GM10847 (cell line): ENCODE data around the gene DUOXA2.

ENCODE experiments used
- POLR2A ChIP-seq: IDR thresholded peaks from 2 replicates; pipeline ENCODE4 v1.6.1; 2011; ENCODE audit not compliant: insufficient read length; ENCODE audit errors: extremely low read depth

The DUOXA2 gene

DNA sequence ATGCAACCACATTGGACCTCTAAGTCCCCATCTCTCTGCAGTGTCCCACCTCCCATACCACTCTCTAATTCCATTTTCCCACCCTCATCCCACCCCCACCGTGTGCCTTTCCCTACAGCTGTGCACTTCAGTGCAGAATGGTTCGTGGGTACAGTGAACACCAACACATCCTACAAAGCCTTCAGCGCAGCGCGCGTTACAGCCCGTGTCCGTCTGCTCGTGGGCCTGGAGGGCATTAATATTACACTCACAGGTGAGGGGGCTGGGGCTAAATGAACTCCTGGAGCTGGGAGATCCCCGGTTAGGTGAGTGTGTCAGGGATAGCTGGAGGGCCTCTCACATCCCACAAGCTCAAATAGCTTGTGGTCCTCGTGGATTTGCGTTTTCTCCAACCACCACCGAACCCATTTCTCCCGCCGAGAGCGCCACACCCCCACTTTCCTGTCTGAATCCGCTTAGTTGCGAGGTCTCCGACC is 1.9 kb downstream of the DUOXA2 start:
- TF ChIP-seq POLR2A: no peak

- TF ChIP-seq POLR2A: no peak
Measured at GRCh38 chr15:45116482-45117307, 2.6 kb downstream of the DUOXA2 start.

DNA sequence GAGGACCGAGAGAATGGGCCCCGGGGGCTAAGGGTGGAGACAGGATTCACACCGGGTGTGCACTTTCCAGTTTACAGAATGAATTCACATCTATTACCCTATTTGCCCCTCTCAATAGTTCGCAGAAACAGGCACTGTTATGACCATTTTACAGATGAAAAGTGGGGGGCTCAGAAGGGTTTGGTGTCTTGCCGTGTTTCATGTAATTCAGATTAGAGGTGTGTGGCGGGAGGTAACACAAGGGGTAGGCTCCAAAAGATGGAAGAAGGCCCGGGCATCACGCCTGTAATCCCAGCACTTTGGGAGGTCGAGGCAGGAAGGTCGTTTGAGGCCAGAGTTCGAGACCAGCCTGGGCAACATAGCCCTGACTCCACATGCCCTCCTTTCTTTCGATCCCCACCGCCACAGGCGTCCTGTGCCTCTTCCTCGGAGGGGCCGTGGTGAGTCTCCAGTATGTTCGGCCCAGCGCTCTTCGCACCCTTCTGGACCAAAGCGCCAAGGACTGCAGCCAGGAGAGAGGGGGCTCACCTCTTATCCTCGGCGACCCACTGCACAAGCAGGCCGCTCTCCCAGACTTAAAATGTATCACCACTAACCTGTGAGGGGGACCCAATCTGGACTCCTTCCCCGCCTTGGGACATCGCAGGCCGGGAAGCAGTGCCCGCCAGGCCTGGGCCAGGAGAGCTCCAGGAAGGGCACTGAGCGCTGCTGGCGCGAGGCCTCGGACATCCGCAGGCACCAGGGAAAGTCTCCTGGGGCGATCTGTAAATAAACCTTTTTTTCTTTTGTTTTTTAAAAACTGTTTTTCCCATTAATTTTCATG is 3.4 kb downstream of the DUOXA2 start:
- no peak for TF ChIP-seq POLR2A

- no peak for TF ChIP-seq POLR2A
Measured at GRCh38 chr15:45118131-45118588, 4.0 kb downstream of the DUOXA2 start.

DNA sequence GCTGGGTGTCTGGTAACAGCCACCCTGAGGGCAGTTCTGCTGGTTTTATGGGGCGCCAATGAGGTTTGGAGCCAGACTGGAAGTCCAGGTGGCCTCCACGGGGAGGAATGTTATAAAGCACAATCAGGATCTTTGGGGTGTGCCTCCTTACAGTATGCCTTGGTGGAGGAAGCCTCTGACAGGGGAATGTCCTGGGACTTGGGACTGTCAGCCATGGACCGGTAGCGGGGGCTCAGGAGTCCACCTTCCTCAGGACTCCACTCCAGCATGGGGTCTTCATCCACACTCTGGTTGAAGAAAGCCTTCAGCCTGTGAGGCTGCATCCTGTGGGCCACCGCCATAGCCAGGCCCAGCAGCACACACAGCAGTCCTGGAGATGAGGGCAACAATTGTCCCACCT is 4.9 kb downstream of the DUOXA2 start:
- TF ChIP-seq POLR2A: no peak

DNA sequence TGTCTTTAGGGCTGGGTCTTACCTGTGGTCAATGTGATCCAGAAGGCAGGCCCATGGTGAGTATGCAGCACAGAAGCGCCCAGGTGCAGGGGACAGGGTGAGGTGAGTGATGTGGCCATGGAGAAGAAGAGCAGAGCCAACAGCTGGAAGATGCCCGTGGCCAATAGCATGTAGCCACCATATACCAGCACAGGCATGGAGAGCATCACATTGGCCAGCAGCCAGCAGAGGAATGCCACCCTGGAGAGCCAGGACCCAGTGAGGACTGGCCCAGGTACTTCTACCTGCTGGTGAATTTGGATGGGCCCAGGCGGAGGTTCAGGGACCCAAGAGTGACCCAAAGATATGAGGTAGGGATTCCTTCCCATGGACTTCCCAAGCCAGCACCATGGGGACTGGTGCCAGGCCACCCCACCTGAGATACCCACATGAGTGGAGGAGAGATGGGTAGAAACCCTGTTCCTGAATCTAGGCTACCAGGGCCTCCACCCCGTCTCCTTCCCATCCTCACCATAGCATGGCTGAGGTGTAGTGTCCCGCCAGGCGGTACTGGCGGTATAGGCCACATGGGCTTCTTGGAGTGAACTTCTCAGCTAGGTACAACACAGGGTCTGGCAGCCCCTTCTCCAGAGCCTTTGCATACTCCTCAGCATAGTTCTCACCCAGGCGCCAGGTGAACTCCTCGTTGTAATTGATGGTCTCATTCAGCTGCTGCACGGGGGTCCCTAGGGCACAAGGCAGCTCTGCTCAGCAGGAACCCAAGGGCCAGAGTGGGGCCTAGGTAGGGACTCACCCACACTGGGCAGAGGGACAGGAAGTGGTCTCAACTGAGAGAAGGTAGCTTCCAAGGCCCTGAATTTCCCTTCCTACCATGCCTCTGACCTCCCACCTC is 6.2 kb downstream of the DUOXA2 start:
- TF ChIP-seq POLR2A: no peak

- no peak for TF ChIP-seq POLR2A
Measured at GRCh38 chr15:45121020-45121419, 6.9 kb downstream of the DUOXA2 start.

- no peak for TF ChIP-seq POLR2A
Measured at GRCh38 chr15:45121706-45122417, 7.7 kb downstream of the DUOXA2 start.

GRCh38 chr15:45122719-45123118 is 8.6 kb downstream of the DUOXA2 start:
- no peak for TF ChIP-seq POLR2A

DNA sequence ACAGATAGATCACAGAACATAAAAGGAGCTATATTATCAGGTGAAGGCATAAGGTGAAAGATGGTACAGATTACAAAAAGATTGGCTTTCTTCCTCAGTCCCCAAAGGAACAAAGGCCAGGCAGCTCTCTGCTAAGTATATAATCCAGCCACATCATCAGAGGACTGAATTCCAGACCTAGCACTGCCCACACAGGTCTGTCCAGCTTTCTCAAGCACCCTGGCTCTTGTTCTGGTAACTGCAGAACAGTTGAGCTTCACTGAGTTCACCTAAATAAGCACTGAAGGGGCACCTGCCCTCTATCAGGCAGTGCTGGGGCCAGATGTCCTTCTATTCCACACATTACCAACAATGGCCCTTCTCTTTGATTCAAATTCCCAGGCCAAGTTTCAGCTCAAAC is 9.3 kb downstream of the DUOXA2 start:
- no peak for TF ChIP-seq POLR2A

- no peak for TF ChIP-seq POLR2A
Measured at GRCh38 chr15:45126535-45127158, 12.5 kb downstream of the DUOXA2 start.

DNA sequence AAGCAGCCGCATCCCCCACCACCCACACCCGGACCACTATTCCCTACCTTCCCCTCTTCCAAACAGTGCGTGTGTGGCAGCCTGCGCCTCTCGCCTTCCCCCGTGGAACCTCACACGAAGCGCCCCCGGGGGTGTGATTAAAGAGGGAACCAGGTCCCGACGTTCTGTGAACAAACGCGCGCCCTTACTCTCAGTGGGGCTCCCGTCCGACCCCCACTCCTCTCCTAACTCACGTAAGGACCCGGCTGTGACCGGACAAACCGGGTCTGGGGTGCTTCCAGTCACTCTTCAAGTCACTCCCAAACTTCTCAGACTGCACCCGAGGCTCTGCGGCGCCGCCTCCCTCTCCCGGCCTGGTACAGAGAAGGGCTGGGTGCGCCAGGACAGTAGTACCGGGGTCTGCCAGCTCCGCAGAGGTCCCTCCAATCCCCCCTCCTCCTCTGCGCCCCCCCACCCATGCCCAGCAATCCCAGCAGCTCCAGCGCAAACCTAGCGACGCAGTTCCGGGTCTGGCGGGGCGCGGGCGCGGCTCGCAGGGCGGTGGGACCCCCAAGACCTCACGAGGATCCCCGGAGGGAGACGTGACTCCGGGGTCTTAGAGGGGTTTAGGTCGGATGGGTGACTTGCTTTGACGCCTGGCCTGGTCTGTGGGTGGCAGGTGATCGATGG is 15.0 kb downstream of the DUOXA2 start:
- no peak for TF ChIP-seq POLR2A

GRCh38 chr15:45129651-45130129 is 15.6 kb downstream of the DUOXA2 start, which contains the start of the genes DUOX1 and DUOXA1:
DUOX1 (plus strand) TSS chr15:45129994; CDS start chr15:45131967, 1,973 bp downstream.
DUOXA1 (minus strand) TSS chr15:45129879; CDS start chr15:45123014, 6,865 bp downstream.
- TF ChIP-seq POLR2A: no peak
